KMS-11 (cell line): ENCODE data around the gene XPA.
"Not testable (repeated sequence)": the region's sequence is repeated elsewhere in the genome, so short reads cannot be mapped to it uniquely, and the experiment has no call there.

Experiments
- H2AFZ ChIP-seq: fragments of 200-600 bp; sonication (generic); 2 replicates; pipeline ENCODE4 v1.6.1; 2016; ENCODE audit warnings: antibody characterized with exemption, mixed run types, low read depth
- H3K27ac ChIP-seq: fragments of 200-600 bp; sonication (generic); 2 replicates; pipeline ENCODE4 v1.6.1; 2016; ENCODE audit warnings: mild to moderate bottlenecking, mixed run types
- H3K27me3 ChIP-seq: fragments of 200-600 bp; sonication (generic); 2 replicates; pipeline ENCODE4 v1.6.1; 2017; ENCODE audit warnings: mild to moderate bottlenecking, low read depth, mixed run types, moderate library complexity; ENCODE audit not compliant: insufficient read depth
- H3K36me3 ChIP-seq: fragments of 200-600 bp; sonication (generic); 2 replicates; pipeline ENCODE4 v1.6.1; 2017; ENCODE audit warnings: mild to moderate bottlenecking, mixed run types; ENCODE audit not compliant: insufficient read depth
- H3K4me1 ChIP-seq: fragments of 200-600 bp; sonication (generic); 2 replicates; pipeline ENCODE4 v1.6.1; 2016; ENCODE audit warnings: mild to moderate bottlenecking, low read depth, mixed run types; ENCODE audit not compliant: poor library complexity, severe bottlenecking
- H3K4me2 ChIP-seq: fragments of 200-600 bp; sonication (generic); 2 replicates; pipeline ENCODE4 v1.7.0; 2016; ENCODE audit warnings: mild to moderate bottlenecking, mixed run types
- H3K4me3 ChIP-seq: fragments of 200-600 bp; sonication (generic); IDR thresholded peaks from 2 replicates; pipeline ENCODE4 v1.6.1; 2017; ENCODE audit warnings: low read depth, low read length, mixed read lengths; ENCODE audit not compliant: insufficient read depth
- H3K79me2 ChIP-seq: fragments of 200-600 bp; sonication (generic); 2 replicates; pipeline ENCODE4 v1.6.1; 2016; ENCODE audit warnings: low read depth, mixed run types; ENCODE audit not compliant: insufficient read depth
- H3K9ac ChIP-seq: fragments of 200-600 bp; sonication (generic); 2 replicates; pipeline ENCODE4 v1.6.1; 2016; ENCODE audit warnings: mild to moderate bottlenecking, mixed run types
- H4K20me1 ChIP-seq: fragments of 200-600 bp; sonication (generic); 2 replicates; pipeline ENCODE4 v1.6.1; 2016; ENCODE audit warnings: mild to moderate bottlenecking, mixed run types; ENCODE audit not compliant: insufficient read depth
- CTCF ChIP-seq: fragments of 200-600 bp; sonication (generic); conservative IDR thresholded peaks from 2 replicates; pipeline ENCODE4 v1.6.1; 2017; ENCODE audit warnings: low read depth, mild to moderate bottlenecking, antibody characterized with exemption, low read length, moderate library complexity, mixed read lengths

XPA gene

DNA sequence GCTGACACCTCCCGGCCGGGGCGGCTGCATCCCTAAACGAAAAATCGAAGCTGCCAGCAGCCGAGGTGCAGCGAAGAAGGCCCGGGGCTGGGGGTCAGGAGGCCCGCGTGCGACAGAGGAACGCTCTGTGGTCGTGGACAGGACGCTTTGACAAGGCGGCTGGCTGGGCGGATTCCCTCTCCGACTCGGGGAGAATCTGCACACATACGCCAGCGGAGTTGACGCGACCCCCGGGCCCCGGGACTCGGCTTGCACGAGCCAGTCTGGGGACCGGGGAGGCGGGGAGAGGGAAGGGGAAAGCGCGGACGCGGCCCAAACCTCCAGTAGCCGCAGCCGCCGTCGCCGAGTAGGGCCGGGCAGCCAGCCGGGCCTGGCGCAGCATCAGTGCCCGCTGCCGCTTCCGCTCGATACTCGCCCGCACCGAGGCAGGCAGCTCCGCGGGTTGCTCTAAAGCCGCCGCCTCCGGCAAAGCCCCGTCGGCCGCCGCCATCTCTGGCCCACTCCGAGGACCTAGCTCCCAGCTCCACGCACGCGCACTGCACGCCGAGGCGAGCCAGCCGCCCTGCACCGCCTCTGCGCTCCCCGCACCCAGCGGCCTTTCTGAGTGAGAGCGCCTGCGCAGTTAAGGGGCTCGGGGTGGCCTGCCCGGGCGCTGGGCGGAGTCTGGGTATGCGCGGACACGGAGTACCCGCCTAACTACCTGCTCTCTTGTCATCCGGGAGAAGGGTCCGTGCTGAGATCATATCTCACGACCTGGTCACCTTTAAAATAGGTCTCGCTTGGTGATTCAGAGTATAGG is at the start of gene XPA:
Gene XPA, minus strand, starts transcription at position 538 of the 799 bp plus-strand sequence. Its CDS starts 48 bp downstream, at position 490.
- H3K4me2 ChIP-seq = peak within 1 kb of the TSS; percentile 74
- H3K4me3 ChIP-seq = peak within 1 kb of the TSS; percentile 42
- peaks cover 34% of the 10 kb centered on the region for H3K4me1 ChIP-seq
- peaks cover 23% of the 10 kb centered on the region; the same call in 1 of the 2 replicates for H3K79me2 ChIP-seq
- H3K9ac ChIP-seq = peak within 1 kb of the TSS; percentile 74; the same call in 1 of the 2 replicates
- no peaks in the 10 kb centered on the region for H3K27me3 ChIP-seq
- no peaks in the 10 kb centered on the region for H3K36me3 ChIP-seq
- no peak for TF ChIP-seq CTCF
- H3K27ac ChIP-seq = peak within 1 kb of the TSS; percentile 64
- peak within 1 kb of the TSS; percentile 60 for H2AFZ ChIP-seq
- H4K20me1 ChIP-seq = no peaks in the 10 kb centered on the region

DNA sequence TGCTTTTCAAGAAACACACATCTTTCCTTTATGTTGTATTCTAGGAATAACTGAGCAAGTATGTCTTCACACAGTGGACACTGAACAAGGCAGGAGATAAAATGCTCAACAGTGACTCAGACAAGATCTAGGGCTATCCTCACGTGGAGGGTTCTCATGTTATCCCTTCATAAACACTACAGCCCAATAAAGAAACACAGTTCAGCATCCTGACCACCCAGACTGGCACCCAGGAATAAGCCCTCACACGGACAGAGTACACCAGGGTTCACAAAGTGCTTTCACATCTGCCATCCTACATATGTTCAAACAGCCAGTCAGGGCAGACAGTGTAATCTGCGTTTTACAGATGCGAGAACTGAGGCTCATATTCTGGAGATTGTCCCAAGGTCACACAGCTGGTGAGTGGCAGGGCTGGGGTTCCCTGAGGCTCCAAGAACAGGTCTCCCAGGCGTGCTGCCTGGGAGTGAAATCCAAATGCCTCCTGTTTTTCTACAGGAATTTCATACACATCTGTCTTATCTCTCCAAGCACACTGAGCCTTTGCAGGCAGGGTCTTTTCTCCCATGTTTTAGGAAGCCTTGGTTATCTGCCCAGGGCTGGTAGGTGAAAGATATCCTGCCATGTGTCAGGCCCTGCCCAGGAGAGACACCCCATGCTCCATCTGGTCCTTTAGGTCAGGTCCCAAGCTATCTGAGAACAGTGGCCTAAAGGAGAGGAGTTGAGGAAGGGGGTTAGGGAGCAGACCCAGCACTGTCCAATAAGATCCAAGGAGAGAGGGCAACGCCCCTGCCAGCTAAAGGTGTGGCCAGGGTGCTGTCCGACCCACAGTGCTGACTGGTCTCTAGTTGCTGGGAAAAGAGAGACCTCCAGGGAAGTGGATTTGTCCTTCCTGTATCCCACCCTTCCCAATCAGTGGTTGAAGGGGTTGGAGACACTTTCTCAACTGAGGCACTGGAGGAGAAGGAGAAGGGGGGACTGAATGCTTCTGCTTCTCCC is 47.9 kb upstream of the XPA start:
- no peak for TF ChIP-seq CTCF
- Histone ChIP-seq H4K20me1 (no peaks in the 10 kb centered on the region), H3K9ac (no peak overlapping the region), H3K27ac (no peak overlapping the region), H3K4me2 (no peak overlapping the region), H3K27me3 (no peaks in the 10 kb centered on the region), H3K4me3 (no peak overlapping the region), H3K79me2 (no peaks in the 10 kb centered on the region), H2AFZ (no peak overlapping the region), H3K36me3 (no peaks in the 10 kb centered on the region), H3K4me1 (no peaks in the 10 kb centered on the region)

DNA sequence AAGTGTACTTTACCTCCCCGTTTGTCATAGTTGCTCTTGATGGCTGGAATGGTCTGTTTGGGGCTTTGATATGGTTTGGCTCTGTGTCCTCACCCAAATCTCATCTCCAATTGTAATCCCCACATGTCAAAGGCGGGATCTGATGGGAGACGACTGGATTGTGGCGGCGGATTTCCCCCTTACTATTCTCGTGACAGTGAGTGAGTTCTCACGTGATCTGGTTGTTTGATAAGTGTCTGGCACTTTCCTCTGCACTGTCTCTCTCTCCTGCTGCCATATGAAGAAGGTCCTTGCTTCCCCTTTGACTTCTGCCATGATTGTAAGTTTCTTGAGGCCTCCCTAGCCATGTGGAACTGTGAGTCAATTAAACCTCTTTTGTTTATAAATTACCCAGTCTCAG is 46.9 kb upstream of the XPA start:
- not testable (repeated sequence) for H3K79me2 ChIP-seq, H3K27ac ChIP-seq, H3K4me2 ChIP-seq, H3K4me1 ChIP-seq, H3K9ac ChIP-seq, H3K27me3 ChIP-seq, H4K20me1 ChIP-seq, H3K36me3 ChIP-seq, H3K4me3 ChIP-seq, H2AFZ ChIP-seq

GRCh38 chr9:97742545-97742944 is 45.4 kb upstream of the XPA start:
- H3K4me2 ChIP-seq = no peak overlapping the region
- no peaks in the 10 kb centered on the region for H3K27me3 ChIP-seq
- H3K27ac ChIP-seq = no peak overlapping the region
- no peaks in the 10 kb centered on the region for H3K79me2 ChIP-seq
- H2AFZ ChIP-seq = no peak overlapping the region
- H3K36me3 ChIP-seq = no peaks in the 10 kb centered on the region
- no peak overlapping the region for H3K9ac ChIP-seq
- no peak overlapping the region for H3K4me3 ChIP-seq
- H3K4me1 ChIP-seq = no peaks in the 10 kb centered on the region
- TF ChIP-seq CTCF = no peak
- H4K20me1 ChIP-seq = no peaks in the 10 kb centered on the region
